Thoracic aorta (tissue), 2 donors: ENCODE data around the gene CLTB. TPM values are rescaled to one million over a fixed set of nuclear protein-coding genes. Genes with fewer than 3 reads are reported as not detected.

Experiments used
- ATAC-seq: fragments of 150-250 bp; one replicate; pipeline ENCODE4 v1.8.0; 2017; ENCODE audit warnings: low read depth; ENCODE audit not compliant: insufficient number of reproducible peaks, low FRiP score
- DNase-seq: peaks from one replicate; pipeline ENCODE4 v3.0.0-alpha.2; 2020; ENCODE audit warnings: low spot score
- H3K27ac ChIP-seq, 2 donors: fragments of 200-600 bp; sonication (generic); 1 replicate in 1 of 2; 2 replicates in 1 of 2; pipeline ENCODE4 v1.5.1; 2016; ENCODE audit warnings: mild to moderate bottlenecking in 2 of 2, moderate library complexity in 2 of 2
- H3K27me3 ChIP-seq: fragments of 200-600 bp; sonication (generic); replicated peaks from 2 replicates; pipeline ENCODE4 v1.6.0; 2016; ENCODE audit warnings: mild to moderate bottlenecking; ENCODE audit not compliant: insufficient read depth
- H3K36me3 ChIP-seq: fragments of 200-600 bp; sonication (generic); one replicate; pipeline ENCODE4 v1.5.1; 2016
- H3K4me1 ChIP-seq, 2 donors: fragments of 200-600 bp; sonication (generic); 1 replicate in 1 of 2; 2 replicates in 1 of 2; pipeline versions ENCODE4 v1.5.1 to v1.6.0; 2016; ENCODE audit warnings: low read depth in 2 of 2, mild to moderate bottlenecking in 1 of 2; ENCODE audit not compliant: control insufficient read depth in 1 of 2
- H3K4me3 ChIP-seq: fragments of 200-600 bp; sonication (generic); 2 replicates; pipeline ENCODE4 v1.5.1; 2016; ENCODE audit warnings: mild to moderate bottlenecking
- H3K9me3 ChIP-seq: fragments of 200-600 bp; sonication (generic); 2 replicates; pipeline ENCODE4 v1.5.1; 2016
- CTCF ChIP-seq: fragments of 200-600 bp; sonication (generic); IDR thresholded peaks from one replicate; pipeline ENCODE4 v1.5.1; 2019; ENCODE audit warnings: antibody characterized with exemption
- total RNA-seq, 2 donors: library from RNA; depleted of rRNA; stranded (reverse); fragments of >200 nt; gene quantifications; one replicate each; pipeline versions ENCODE4 v1.1.0 to v1.2.3, GENCODE V29; 2016

Gene CLTB
- total RNA-seq, 2 donors from 2014 or later: 155 to 192 TPM

- Histone ChIP-seq H3K36me3 (peaks cover 2% of the 10 kb centered on the region), H3K27me3 (no peaks in the 10 kb centered on the region), H3K9me3 (no peaks in the 10 kb centered on the region), H3K4me1 (peaks cover 12 to 29% of the 10 kb centered on the region in 2 donors), H3K4me3 (peak within 1 kb of the TSS; percentile 98), H3K27ac (peak within 1 kb of the TSS; percentile 31 to 63)
- DNase-seq: peak; percentile 81
- TF ChIP-seq CTCF: no peak
- ATAC-seq: peak; percentile 82
Observed at GRCh38 chr5:176361437-176362232, 54.7 kb downstream of the CLTB start, which contains the start of gene KIAA1191. KIAA1191 (minus strand) TSS chr5:176361764; CDS start chr5:176359508, 2,256 bp downstream.

GRCh38 chr5:176360894-176361436 is 55.4 kb downstream of the CLTB start:
- ATAC-seq (no peak), DNase-seq (no peak)
- H3K4me1 ChIP-seq: peaks cover 12 to 24% of the 10 kb centered on the region in 2 donors
- no peaks in the 10 kb centered on the region for H3K27me3 ChIP-seq
- TF ChIP-seq CTCF: no peak
- H3K4me3 ChIP-seq: peak overlapping the region; percentile 98
- H3K9me3 ChIP-seq: no peaks in the 10 kb centered on the region
- peak overlapping the region; percentile 31 to 63 for H3K27ac ChIP-seq
- peaks cover 5% of the 10 kb centered on the region for H3K36me3 ChIP-seq

- H3K27me3 ChIP-seq: no peaks in the 10 kb centered on the region
- H3K4me1 ChIP-seq: peaks cover 10 to 20% of the 10 kb centered on the region in 2 donors
- no peak overlapping the region for H3K4me3 ChIP-seq
- DNase-seq (no peak), ATAC-seq (no peak)
- no peak overlapping the region for H3K27ac ChIP-seq
- TF ChIP-seq CTCF: no peak
- H3K9me3 ChIP-seq: no peaks in the 10 kb centered on the region
- H3K36me3 ChIP-seq: peaks cover 5% of the 10 kb centered on the region
Observed at GRCh38 chr5:176359658-176360057, 56.7 kb downstream of the CLTB start.

- peaks cover 28% of the 10 kb centered on the region for H3K36me3 ChIP-seq
- no peaks in the 10 kb centered on the region for H3K27me3 ChIP-seq
- no peak for TF ChIP-seq CTCF
- DNase-seq: no peak
- no peak for ATAC-seq
- H3K4me3 ChIP-seq: no peak overlapping the region
- H3K4me1 ChIP-seq: peaks cover 9 to 12% of the 10 kb centered on the region in 2 donors
- no peaks in the 10 kb centered on the region for H3K9me3 ChIP-seq
- H3K27ac ChIP-seq: no peak overlapping the region
Observed at GRCh38 chr5:176356179-176356566, 60.2 kb downstream of the CLTB start.

GRCh38 chr5:176355400-176356178 is 60.8 kb downstream of the CLTB start:
- Histone ChIP-seq H3K4me3 (no peak overlapping the region), H3K27me3 (no peaks in the 10 kb centered on the region), H3K4me1 (peaks cover 9 to 12% of the 10 kb centered on the region in 2 donors), H3K9me3 (no peaks in the 10 kb centered on the region), H3K27ac (no peak overlapping the region), H3K36me3 (peaks cover 32% of the 10 kb centered on the region)
- TF ChIP-seq CTCF: no peak
- ATAC-seq (no peak), DNase-seq (no peak)
